Fibroblast of skin of left quadriceps (primary cell): Measurements from ENCODE around the gene CLMP.
A peak's percentile ranks its signal among the peaks of the same experiment; 100 is the strongest.

Experiments
- DNase-seq, 2 experiments: peaks; one replicate each; pipeline ENCODE4 v3.0.0-alpha.2; 2013; ENCODE audit warnings: low read depth in 2 of 2

Gene CLMP

GRCh38 chr11:123195188-123196059, at the start of gene CLMP:
CLMP (minus strand) TSS chr11:123195248; CDS start chr11:123194940, 308 bp downstream.
- no peak for DNase-seq

GRCh38 chr11:123241874-123242543, 47.0 kb upstream of the CLMP start:
- no peak for DNase-seq

GRCh38 chr11:123241294-123241693, 46.2 kb upstream of the CLMP start:
- DNase-seq = no peak

- no peak for DNase-seq
Measured at GRCh38 chr11:123239191-123240150, 44.4 kb upstream of the CLMP start.

GRCh38 chr11:123238297-123238696, 43.2 kb upstream of the CLMP start:
- DNase-seq = no peak

- no peak for DNase-seq
Measured at GRCh38 chr11:123236879-123237278, 41.8 kb upstream of the CLMP start.

- peak in 1 of 2 experiments; percentile 47 for DNase-seq
Measured at GRCh38 chr11:123235656-123236261, 40.7 kb upstream of the CLMP start.

GRCh38 chr11:123235117-123235655, 40.1 kb upstream of the CLMP start:
- DNase-seq = no peak

- DNase-seq = no peak
Measured at GRCh38 chr11:123233975-123234334, 38.9 kb upstream of the CLMP start.

GRCh38 chr11:123233280-123233974, 38.4 kb upstream of the CLMP start:
- DNase-seq = no peak

GRCh38 chr11:123231777-123232176, 36.7 kb upstream of the CLMP start:
- no peak for DNase-seq

GRCh38 chr11:123231256-123231655, 36.2 kb upstream of the CLMP start:
- peak; percentile 70 to 75 for DNase-seq

GRCh38 chr11:123230346-123230745, 35.3 kb upstream of the CLMP start:
- DNase-seq = no peak

GRCh38 chr11:123228496-123229163, 33.6 kb upstream of the CLMP start:
- no peak for DNase-seq

- DNase-seq = no peak
Measured at GRCh38 chr11:123227763-123228495, 32.9 kb upstream of the CLMP start.

- no peak for DNase-seq
Measured at GRCh38 chr11:123221584-123221983, 26.5 kb upstream of the CLMP start.

GRCh38 chr11:123221096-123221561, 26.1 kb upstream of the CLMP start:
- DNase-seq = no peak

- DNase-seq = no peak
Measured at GRCh38 chr11:123219066-123219690, 24.1 kb upstream of the CLMP start.

- DNase-seq = no peak
Measured at GRCh38 chr11:123218451-123218850, 23.4 kb upstream of the CLMP start.
